ENCODE results near the gene ALKBH8. TPM values are rescaled to one million over a fixed set of nuclear protein-coding genes. Genes with fewer than 3 reads are reported as not detected.

Gene ALKBH8
- total RNA-seq, 1 donor from 2014 or later, result 7.2 TPM

DNA sequence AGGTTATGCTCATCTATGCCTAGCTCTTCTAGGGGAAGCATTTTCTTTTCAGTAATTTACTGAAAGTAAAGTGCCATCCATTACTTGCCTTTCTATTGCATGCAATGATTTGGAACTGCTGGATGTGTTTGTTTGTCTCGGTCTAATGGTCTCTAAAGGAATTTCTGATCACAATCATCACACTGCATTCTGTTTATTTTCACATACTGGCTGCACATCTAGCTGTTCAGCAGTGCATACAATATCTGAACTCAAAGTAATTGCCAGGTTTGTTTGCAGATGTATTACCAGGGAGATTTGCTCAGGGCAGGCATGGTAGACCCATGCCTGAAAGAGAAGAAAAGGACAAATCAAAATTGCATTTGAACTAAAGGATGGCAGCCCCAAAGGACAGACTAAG is 71.5 kb downstream of the ALKBH8 start:
- H3K4me1 Mint-ChIP-seq, result no peaks in the 10 kb centered on the region
- no peaks in the 10 kb centered on the region for H3K36me3 Mint-ChIP-seq
- no peak overlapping the region for H3K4me3 Mint-ChIP-seq
- peaks cover 13% of the 10 kb centered on the region for H3K27me3 Mint-ChIP-seq (ENCODE audit: low read depth)
- TF ChIP-seq, protein P1, sequence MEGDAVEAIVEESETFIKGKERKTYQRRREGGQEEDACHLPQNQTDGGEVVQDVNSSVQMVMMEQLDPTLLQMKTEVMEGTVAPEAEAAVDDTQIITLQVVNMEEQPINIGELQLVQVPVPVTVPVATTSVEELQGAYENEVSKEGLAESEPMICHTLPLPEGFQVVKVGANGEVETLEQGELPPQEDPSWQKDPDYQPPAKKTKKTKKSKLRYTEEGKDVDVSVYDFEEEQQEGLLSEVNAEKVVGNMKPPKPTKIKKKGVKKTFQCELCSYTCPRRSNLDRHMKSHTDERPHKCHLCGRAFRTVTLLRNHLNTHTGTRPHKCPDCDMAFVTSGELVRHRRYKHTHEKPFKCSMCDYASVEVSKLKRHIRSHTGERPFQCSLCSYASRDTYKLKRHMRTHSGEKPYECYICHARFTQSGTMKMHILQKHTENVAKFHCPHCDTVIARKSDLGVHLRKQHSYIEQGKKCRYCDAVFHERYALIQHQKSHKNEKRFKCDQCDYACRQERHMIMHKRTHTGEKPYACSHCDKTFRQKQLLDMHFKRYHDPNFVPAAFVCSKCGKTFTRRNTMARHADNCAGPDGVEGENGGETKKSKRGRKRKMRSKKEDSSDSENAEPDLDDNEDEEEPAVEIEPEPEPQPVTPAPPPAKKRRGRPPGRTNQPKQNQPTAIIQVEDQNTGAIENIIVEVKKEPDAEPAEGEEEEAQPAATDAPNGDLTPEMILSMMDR (IDR thresholded peaks at IDR 0.05; ENCODE audit: unreplicated experiment), result no peak
- H3K9me3 Mint-ChIP-seq, result no peaks in the 10 kb centered on the region
- H3K27ac Mint-ChIP-seq, result no peak overlapping the region
- DNase-seq (ENCODE audit: low spot score in 2 of 2, unreplicated experiment in 2 of 2), result no peak

DNA sequence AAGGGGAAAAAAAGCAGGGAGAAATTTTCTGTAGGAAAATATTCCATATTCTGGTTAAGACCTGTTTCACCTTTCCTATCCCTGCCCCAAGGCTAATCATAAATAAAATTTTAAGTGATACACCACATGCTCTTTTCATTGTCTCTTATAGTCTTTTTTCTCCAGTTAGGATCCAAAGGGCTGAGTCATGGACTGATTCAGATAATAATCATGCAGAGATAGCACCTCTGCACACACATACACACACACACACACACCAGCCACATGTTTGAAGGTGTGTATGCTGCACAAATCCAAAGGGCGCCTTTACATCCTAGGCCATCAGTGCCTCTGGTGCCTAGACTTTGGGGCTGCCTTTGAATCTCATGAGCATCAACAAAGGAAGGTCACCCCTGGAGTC is 72.4 kb downstream of the ALKBH8 start:
- Mint-ChIP-seq H3K4me3 (no peak overlapping the region), H3K27ac (no peak overlapping the region), H3K36me3 (no peaks in the 10 kb centered on the region), H3K27me3 (ENCODE audit: low read depth) (peaks cover 19% of the 10 kb centered on the region), H3K9me3 (no peaks in the 10 kb centered on the region), H3K4me1 (no peaks in the 10 kb centered on the region)
- TF ChIP-seq, protein P1 (IDR thresholded peaks at IDR 0.05; ENCODE audit: unreplicated experiment), result no peak
- DNase-seq (ENCODE audit: low spot score in 2 of 2, unreplicated experiment in 2 of 2), result no peak

DNA sequence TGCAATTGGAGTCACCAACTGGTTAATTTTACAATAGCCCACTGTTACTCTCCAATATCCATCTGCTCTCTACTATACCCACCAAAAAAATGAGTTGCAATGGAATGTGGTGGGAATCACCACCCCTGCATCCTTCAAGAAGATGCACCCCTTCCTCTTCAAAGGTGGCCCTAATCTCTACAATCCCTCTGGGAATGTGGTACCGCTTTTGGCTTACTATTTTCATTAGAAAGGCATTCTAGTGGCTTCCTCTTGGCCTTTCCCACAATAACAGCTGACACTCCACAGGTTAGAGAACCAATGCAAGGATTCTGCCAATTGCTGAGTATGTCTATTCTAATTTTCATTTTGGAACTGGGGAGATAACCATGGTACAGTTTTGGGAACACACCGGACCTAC is 74.7 kb downstream of the ALKBH8 start:
- Mint-ChIP-seq H3K4me3 (no peak overlapping the region), H3K9me3 (no peaks in the 10 kb centered on the region), H3K36me3 (no peaks in the 10 kb centered on the region), H3K4me1 (no peaks in the 10 kb centered on the region), H3K27ac (no peak overlapping the region), H3K27me3 (ENCODE audit: low read depth) (peaks cover 22% of the 10 kb centered on the region)
- DNase-seq (ENCODE audit: low spot score in 2 of 2, unreplicated experiment in 2 of 2), result no peak
- TF ChIP-seq, protein P1 (IDR thresholded peaks at IDR 0.05; ENCODE audit: unreplicated experiment), result no peak

DNA sequence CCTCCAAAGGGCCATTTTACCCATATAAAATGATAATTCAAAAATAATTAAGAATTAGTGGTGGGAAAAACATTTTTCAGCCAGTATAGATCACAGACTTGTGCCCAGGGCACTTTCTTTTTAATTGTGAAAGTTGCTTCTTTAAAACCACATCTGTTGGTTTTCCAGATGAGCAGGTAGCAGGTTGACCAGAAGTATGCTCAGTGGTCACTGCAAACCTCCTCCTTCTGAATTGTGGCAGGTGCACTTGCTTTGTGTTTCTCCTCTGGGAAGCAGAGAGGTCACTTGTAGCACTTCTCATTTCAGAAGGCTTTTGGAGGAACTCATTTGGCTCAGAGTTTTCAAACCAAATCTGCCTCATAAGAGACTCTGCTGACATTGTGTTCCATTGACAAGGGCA is 83.3 kb downstream of the ALKBH8 start:
- H3K4me3 Mint-ChIP-seq, result no peak overlapping the region
- no peak for DNase-seq (ENCODE audit: low spot score in 2 of 2, unreplicated experiment in 2 of 2)
- TF ChIP-seq, protein P1 (IDR thresholded peaks at IDR 0.05; ENCODE audit: unreplicated experiment), result no peak

DNA sequence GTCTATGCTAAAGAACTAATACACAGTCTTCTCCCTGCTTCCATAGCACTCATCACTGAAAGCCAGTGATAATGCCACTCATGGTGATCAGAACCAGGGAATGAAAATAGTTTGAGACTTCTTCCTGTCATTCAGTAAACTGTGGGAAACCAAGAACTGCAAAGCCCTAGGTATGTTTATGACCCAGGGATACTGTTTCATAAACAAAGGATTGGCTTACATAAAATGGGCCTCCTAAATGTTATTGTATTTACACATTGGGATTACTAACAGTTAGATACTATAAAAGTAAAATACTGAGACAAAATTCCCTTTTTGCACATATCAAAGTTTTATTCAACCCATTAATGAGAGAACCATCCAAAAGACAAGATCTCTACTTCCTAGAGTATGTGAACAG is 86.6 kb downstream of the ALKBH8 start:
- no peaks in the 10 kb centered on the region for H3K36me3 Mint-ChIP-seq
- H3K27ac Mint-ChIP-seq, result no peak overlapping the region
- TF ChIP-seq, protein P1 (IDR thresholded peaks at IDR 0.05; ENCODE audit: unreplicated experiment), result no peak
- no peak for DNase-seq (ENCODE audit: low spot score in 2 of 2, unreplicated experiment in 2 of 2)
- H3K9me3 Mint-ChIP-seq, result no peaks in the 10 kb centered on the region
- no peak overlapping the region for H3K4me3 Mint-ChIP-seq
- H3K27me3 Mint-ChIP-seq (ENCODE audit: low read depth), result peaks cover 41% of the 10 kb centered on the region
- no peaks in the 10 kb centered on the region for H3K4me1 Mint-ChIP-seq

More for the DNA sequence above, 83.3 kb downstream of the ALKBH8 start:
- Mint-ChIP-seq H3K27ac (no peak overlapping the region), H3K36me3 (no peaks in the 10 kb centered on the region), H3K27me3 (ENCODE audit: low read depth) (peaks cover 15% of the 10 kb centered on the region), H3K9me3 (no peaks in the 10 kb centered on the region), H3K4me1 (no peaks in the 10 kb centered on the region)

DNA sequence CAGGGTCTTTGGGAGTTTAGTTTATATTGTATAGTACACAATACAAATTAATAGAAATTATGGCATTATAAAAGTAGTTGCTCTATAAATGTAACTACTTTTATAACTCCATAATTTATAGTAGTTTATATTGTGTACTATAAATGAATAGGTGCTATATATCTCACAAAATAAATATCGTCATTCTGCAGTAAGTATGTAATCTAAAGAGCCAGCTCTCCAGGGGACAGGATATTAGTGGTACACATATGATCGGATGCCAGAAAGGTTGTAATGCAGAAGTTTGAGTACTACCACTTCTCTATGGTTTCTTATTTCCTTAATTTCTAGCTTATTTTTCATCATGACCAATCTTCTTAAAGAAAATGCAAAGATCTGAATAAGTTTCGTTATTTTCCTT is 87.7 kb downstream of the ALKBH8 start:
- peaks cover 49% of the 10 kb centered on the region for H3K27me3 Mint-ChIP-seq (ENCODE audit: low read depth)
- TF ChIP-seq, protein P1 (IDR thresholded peaks at IDR 0.05; ENCODE audit: unreplicated experiment), result no peak
- H3K36me3 Mint-ChIP-seq, result no peaks in the 10 kb centered on the region
- no peak overlapping the region for H3K4me3 Mint-ChIP-seq
- H3K9me3 Mint-ChIP-seq, result no peaks in the 10 kb centered on the region
- no peak for DNase-seq (ENCODE audit: low spot score in 2 of 2, unreplicated experiment in 2 of 2)
- no peaks in the 10 kb centered on the region for H3K4me1 Mint-ChIP-seq
- H3K27ac Mint-ChIP-seq, result no peak overlapping the region
